ENCODE measurements around the gene KBTBD2.
"Not testable (repeated sequence)": the region's sequence is repeated elsewhere in the genome, so short reads cannot be mapped to it uniquely, and the experiment has no call there.

The KBTBD2 gene

DNA sequence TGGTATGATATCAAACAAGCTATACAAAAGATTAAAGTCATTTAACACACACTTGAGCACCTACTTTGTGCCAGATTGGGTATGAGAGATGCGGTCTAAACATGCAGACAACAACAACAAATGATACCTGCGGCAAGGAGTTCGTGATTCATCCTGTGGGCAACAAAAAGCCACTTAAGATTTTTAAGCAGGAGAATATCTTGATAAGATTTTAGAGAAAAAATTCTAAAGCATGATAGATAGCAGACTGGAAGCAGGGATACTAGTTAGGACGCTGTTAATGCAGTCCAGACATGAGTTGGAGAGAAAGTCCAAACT lies 1.6 kb upstream of the KBTBD2 start:
- no peak for DNase-seq (ENCODE audit: low read depth in 3 of 3)

DNA sequence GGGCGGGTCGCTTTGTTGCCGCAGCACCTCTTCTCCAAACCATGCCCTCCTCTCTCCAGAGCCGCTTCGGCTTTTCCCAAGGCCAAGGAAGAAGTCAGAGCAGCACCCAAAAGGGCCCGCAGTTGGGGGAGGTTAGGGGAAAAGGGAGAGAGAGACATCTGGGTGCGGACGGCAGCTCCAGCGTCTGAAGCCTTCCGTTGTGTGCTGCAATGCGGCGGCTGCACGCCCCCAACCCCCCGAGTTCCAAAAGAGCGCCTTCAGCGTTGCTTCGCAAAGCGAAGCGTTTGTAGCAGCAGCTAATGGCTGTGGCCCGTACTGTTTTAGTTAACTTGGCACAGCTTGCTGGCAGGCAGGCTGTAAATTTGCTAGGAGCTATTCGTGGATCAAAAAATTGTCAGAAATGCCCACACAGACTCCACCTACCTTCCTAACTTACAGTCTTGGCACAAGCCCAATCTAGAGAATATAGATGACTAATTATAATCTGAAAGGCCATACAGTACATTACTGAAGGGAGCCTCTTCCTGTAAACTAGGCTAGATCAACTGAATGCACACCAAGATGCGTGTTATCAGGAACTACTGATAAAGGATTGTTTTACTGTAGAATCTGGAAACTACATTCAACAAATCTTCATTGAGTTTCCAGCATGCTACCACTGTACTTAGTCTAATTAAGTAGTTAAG lies 1.1 kb upstream of the KBTBD2 start:
- peak; percentile 17 to 38 (median 18) for DNase-seq (ENCODE audit: low read depth in 3 of 3)

- DNase-seq (ENCODE audit: low read depth in 3 of 3): peak; percentile 92 to 98 (median 95)
Observed at GRCh38 chr7:32891800-32892520, 400 bp upstream of the KBTBD2 start.

- DNase-seq (ENCODE audit: low read depth in 3 of 3): no peak
Observed at GRCh38 chr7:32890793-32891042, 842 bp downstream of the KBTBD2 start.

GRCh38 chr7:32890010-32890792 lies 1.4 kb downstream of the KBTBD2 start:
- DNase-seq (ENCODE audit: low read depth in 3 of 3): peak in 1 of 3 experiments; percentile 16

DNA sequence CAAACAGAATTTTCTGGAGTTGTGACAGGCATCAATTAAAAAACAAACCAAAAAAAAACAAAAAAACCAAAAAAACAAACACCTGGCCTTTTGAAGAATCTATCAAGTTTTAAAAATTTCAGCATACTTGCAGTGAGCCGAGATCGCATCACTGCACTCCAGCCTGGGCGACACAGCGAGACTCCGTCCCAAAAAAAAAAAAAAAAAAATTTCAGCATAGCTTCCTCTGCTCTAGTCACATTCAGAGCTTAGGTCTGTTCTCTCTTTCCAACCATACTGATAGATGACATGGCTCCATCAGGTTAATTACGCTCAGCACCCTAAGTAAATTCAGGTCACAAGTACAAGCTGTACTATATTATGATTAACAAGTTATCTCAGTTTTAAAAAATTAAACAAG lies 3.1 kb downstream of the KBTBD2 start:
- no peak for DNase-seq (ENCODE audit: low read depth in 3 of 3)

DNA sequence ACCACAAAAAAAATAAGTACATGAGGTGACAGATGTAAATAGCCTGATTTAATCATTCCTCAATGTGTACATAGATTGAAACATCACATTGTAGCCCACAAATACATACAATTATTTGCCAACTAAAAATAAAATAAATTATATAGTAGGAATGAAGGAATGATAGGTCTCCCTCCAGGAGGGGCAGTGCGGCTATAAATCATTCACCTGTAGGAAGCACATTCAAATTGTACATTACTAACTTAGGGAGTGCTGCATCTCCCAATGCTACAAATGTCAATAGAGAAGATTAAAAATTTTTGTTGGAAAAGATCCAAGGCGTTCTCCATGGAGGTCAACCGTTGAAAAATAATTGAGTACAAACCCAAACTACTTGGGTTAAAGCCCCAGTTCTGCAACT lies 4.2 kb downstream of the KBTBD2 start:
- DNase-seq (ENCODE audit: low read depth in 3 of 3): no peak

GRCh38 chr7:32881074-32881982 lies 10.2 kb downstream of the KBTBD2 start:
- DNase-seq (ENCODE audit: low read depth in 3 of 3): no peak

DNA sequence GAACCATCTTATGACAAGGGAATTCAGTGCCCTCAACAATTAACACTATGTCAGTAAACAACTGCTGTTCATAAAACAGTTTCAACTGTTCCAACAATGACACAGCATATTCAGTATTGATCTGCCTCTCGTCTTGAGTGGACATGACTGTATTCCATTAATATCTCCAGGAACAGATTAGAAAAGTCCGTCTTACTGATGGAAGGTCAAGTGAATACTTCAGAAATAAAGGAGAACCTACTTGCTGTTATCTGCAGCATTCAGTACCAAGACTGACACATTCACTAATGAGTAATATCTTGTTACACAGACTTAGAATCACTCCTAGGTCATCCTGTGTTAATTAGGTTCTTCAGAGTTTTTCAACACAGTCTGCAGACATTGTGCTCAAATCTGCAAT lies 12.1 kb downstream of the KBTBD2 start:
- DNase-seq (ENCODE audit: low read depth in 3 of 3): no peak

GRCh38 chr7:32878023-32878422 lies 13.5 kb downstream of the KBTBD2 start:
- not testable (repeated sequence) for DNase-seq (ENCODE audit: low read depth in 3 of 3)

- DNase-seq (ENCODE audit: low read depth in 3 of 3): no peak
Observed at GRCh38 chr7:32872421-32872820, 19.1 kb downstream of the KBTBD2 start.

- no peak for DNase-seq (ENCODE audit: low read depth in 3 of 3)
Observed at GRCh38 chr7:32871624-32872371, 19.8 kb downstream of the KBTBD2 start.

DNA sequence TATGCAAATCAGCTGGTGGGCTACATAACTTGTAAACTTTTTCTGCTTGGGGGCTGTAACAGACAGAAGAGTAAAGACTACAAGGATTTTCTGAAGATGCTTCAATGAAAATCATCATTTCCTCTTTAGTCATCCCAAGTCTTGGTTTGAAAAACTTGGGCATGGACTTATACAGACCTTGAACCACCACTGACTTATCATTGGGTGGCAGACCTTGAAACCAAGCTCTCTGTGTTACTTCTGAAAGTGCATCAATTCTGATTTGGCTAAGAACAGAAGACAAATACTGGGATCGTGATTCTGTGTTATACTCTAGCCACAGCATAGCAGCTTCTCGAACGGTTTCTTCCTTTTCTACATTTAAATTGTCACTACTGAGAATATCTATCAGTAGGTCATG lies 21.3 kb downstream of the KBTBD2 start:
- no peak for DNase-seq (ENCODE audit: low read depth in 3 of 3)

DNA sequence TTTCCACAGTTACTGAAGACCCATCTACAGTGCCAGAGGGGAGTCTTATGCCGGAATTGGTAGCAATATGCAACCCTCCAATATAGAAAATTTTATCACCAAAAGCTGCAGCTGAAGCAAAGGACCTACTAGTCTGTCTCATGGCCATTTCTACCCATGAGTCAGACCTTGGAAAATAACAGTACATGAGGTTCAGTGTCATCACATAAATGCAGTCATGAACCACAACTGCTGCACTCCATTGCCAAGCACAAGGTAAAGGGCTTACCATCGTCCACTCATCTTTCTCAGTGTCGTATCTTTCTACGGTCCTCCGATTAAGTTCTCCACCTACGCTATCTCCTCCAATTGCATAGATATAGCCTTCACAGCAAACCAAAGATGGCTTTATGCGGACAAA lies 21.8 kb downstream of the KBTBD2 start:
- DNase-seq (ENCODE audit: low read depth in 3 of 3): no peak

DNA sequence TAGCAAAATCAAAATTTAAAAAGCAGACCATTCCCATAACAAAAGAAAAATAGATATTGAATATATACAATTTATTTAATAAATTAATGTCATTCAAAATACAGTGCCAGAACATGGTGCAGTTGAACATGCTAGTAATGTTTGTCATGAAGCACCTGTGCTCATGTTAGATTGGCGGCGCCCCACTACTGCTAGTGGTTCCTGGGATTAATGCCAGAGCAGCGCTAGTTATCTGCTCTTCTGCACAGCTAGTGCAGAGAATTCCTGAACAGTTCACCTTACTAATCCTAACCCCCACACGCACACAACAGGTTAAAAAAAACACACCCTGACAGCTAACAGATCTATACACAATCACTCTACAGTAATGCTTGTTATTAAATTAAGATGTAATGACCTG lies 23.4 kb downstream of the KBTBD2 start:
- DNase-seq (ENCODE audit: low read depth in 3 of 3): no peak

DNA sequence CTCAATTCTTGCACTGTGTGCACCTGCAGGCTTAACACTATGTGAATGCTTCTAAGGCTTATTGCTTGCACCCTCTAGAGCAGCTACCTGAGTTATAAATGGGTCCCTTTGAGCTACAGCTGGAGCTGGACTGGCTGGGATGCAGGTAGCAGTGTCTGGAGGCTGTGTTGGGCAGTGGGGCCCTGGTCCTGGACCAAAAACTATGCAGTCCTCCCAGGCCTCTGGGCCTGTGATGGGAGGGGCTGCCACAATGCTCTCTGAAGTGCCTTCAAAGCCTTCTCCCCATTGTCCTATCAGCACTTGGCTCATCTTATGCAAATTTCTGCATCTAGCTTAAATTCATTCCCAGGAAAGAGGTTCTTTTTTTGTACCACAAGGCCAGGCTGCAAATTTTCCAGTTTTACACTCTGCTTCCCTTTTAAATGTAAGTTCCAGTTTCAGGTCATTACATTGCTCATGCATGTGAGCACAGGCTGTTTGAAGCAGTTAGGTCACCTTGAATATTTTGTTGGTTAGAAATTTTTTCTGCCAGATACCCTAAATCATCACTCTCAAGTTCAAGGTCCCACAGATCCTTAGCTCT lies 26.0 kb downstream of the KBTBD2 start:
- no peak for DNase-seq (ENCODE audit: low read depth in 3 of 3)

GRCh38 chr7:32863872-32864271 lies 27.7 kb downstream of the KBTBD2 start:
- DNase-seq (ENCODE audit: low read depth in 3 of 3): not testable (repeated sequence)

- DNase-seq (ENCODE audit: low read depth in 3 of 3): no peak
Observed at GRCh38 chr7:32860090-32860489, 31.5 kb downstream of the KBTBD2 start.

DNA sequence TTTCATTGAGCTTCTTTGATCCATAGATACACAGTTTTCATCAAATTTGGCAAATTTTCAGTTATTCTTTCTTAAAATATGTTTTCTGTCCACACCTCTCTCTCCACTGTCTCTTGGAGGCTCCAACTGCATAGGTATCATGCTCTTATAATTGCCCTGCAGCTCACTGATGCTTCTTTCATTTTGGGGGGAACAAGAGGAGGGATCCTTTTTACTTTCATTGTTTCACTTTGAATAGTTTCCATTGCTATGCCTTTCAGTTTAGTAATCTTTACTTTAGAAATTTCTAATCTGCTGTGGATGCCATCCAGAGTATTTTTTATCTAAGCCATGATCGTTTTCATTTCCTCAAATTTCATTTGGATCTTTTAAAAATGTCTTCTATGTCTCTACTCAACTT lies 32.9 kb downstream of the KBTBD2 start:
- DNase-seq (ENCODE audit: low read depth in 3 of 3): no peak

- not testable (repeated sequence) for DNase-seq (ENCODE audit: low read depth in 3 of 3)
Observed at GRCh38 chr7:32857063-32857462, 34.5 kb downstream of the KBTBD2 start.

Measured in stimulated activated CD4-positive, alpha-beta T cell treated with anti-CD3 and anti-CD28 coated beads, TNF-alpha, amount 100 ng/mL, for 4 hours (primary cell).